Liver (tissue), 9 donors: ENCODE measurements around the gene PNPLA6. TPM values are rescaled to one million over a fixed set of nuclear protein-coding genes. Genes with fewer than 3 reads are reported as not detected.
"Not testable (repeated sequence)": the region's sequence is repeated elsewhere in the genome, so short reads cannot be mapped to it uniquely, and the experiment has no call there.

ENCODE experiments used
- DNase-seq: peaks from one replicate; pipeline ENCODE4 v3.0.0-alpha.2; 2017; ENCODE audit warnings: low spot score
- H3K27ac ChIP-seq, 2 donors: one replicate each; pipeline ENCODE4 v1.7.0; 2013; ENCODE audit warnings: inconsistent platforms in 2 of 2, low read length in 2 of 2, control low read depth in 1 of 2, low read depth in 1 of 2, mild to moderate bottlenecking in 1 of 2
- H3K27me3 ChIP-seq, 4 donors: one replicate each; pipeline versions ENCODE4 v1.6.1 to v1.7.0; 2013; ENCODE audit warnings: low read length in 3 of 4, inconsistent platforms in 1 of 4, mild to moderate bottlenecking in 1 of 4, moderate library complexity in 1 of 4; ENCODE audit not compliant: control insufficient read depth in 4 of 4, insufficient read depth in 4 of 4
- H3K36me3 ChIP-seq, 4 donors: one replicate each; pipeline versions ENCODE4 v1.6.1 to v1.7.0; 2013; ENCODE audit warnings: low read length in 3 of 4, mild to moderate bottlenecking in 3 of 4, low read depth in 1 of 4, moderate library complexity in 1 of 4; ENCODE audit not compliant: control insufficient read depth in 4 of 4, insufficient read depth in 3 of 4
- H3K4me1 ChIP-seq, 4 donors: one replicate each; pipeline versions ENCODE4 v1.6.1 to v1.7.0; 2013; ENCODE audit warnings: low read length in 3 of 4, mild to moderate bottlenecking in 3 of 4, moderate library complexity in 1 of 4; ENCODE audit not compliant: control insufficient read depth in 4 of 4, insufficient read depth in 4 of 4
- H3K4me3 ChIP-seq, 3 donors: one replicate each; pipeline versions ENCODE4 v1.6.1 to v1.7.0; 2013; ENCODE audit warnings: low read length in 3 of 3, control low read depth in 1 of 3, low read depth in 1 of 3, mild to moderate bottlenecking in 1 of 3
- H3K9ac ChIP-seq, 2 donors: one replicate each; pipeline ENCODE4 v1.7.0; 2013; ENCODE audit warnings: low read length in 2 of 2, mild to moderate bottlenecking in 2 of 2, moderate library complexity in 2 of 2, control low read depth in 1 of 2, low read depth in 1 of 2
- H3K9me3 ChIP-seq, 4 donors: one replicate each; pipeline versions ENCODE4 v1.6.1 to v1.7.0; 2013; ENCODE audit warnings: low read length in 3 of 4; ENCODE audit not compliant: control insufficient read depth in 4 of 4
- ATF3 ChIP-seq: IDR thresholded peaks from 2 replicates; pipeline ENCODE4 v1.6.1; 2016; ENCODE audit warnings: antibody characterized with exemption
- EGR1 ChIP-seq, 2 donors: IDR thresholded peaks; 2 replicates each; pipeline ENCODE4 v1.6.1; 2016 to 2018; ENCODE audit warnings: antibody characterized with exemption in 2 of 2, low read depth in 2 of 2
- FOXA1 ChIP-seq: IDR thresholded peaks from 2 replicates; pipeline ENCODE4 v1.6.1; 2016; ENCODE audit warnings: antibody characterized with exemption
- HNF4G ChIP-seq: IDR thresholded peaks from 2 replicates; pipeline ENCODE4 v1.6.1; 2016; ENCODE audit warnings: antibody characterized with exemption
- MAX ChIP-seq: IDR thresholded peaks from 2 replicates; pipeline ENCODE4 v1.6.1; 2016; ENCODE audit warnings: antibody characterized with exemption
- NR2F2 ChIP-seq: IDR thresholded peaks from 2 replicates; pipeline ENCODE4 v1.6.1; 2016; ENCODE audit warnings: antibody characterized with exemption
- RAD21 ChIP-seq, 2 donors: IDR thresholded peaks; 2 replicates each; pipeline ENCODE4 v1.6.1; 2016; ENCODE audit warnings: antibody characterized with exemption in 2 of 2, mild to moderate bottlenecking in 2 of 2
- TAF1 ChIP-seq: conservative IDR thresholded peaks from 2 replicates; pipeline ENCODE4 v1.6.1; 2016; ENCODE audit warnings: antibody characterized with exemption, mild to moderate bottlenecking
- YY1 ChIP-seq: IDR thresholded peaks from 2 replicates; pipeline ENCODE4 v1.6.1; 2016; ENCODE audit warnings: antibody characterized with exemption, mild to moderate bottlenecking
- WGBS: extraction: QIAGEN DNeasy Blood & Tissue Kit; methylation state at CpG from one replicate; pipeline ENCODE4 v1.1.7; 2013; 5-methylcytosine and 5-hydroxymethylcytosine counted together
- polyA plus RNA-seq, 2 donors: library from polyadenylated mRNA; stranded (reverse) in 1 of 2; unstranded in 1 of 2; fragments of 200-250 nt in 1 of 2; fragments of >200 nt in 1 of 2; fragmentation: Nextera tagmentation in 1 of 2; extraction: Ambion mirVana in 1 of 2; gene quantifications; one replicate each; pipeline versions ENCODE4 v1.2.1 to v1.2.3, GENCODE V29; 2013 to 2015
- total RNA-seq, 2 donors: library from RNA; depleted of rRNA; stranded (reverse); fragments of >200 nt; gene quantifications; one replicate each; pipeline ENCODE4 v1.2.3, GENCODE V29; 2014
- TF ChIP-seq, protein P1 (sequence below): fragments of 150-350 bp; IDR thresholded peaks from 2 replicates; pipeline ENCODE4 v1.5.1; 2017; ENCODE audit warnings: improper control_type of control experiment, low read depth, low read length; ENCODE audit not compliant: missing input control
- TF ChIP-seq, protein P2 (sequence below): IDR thresholded peaks from 2 replicates; pipeline ENCODE4 v1.6.1; 2016; ENCODE audit warnings: antibody characterized with exemption
- donor health status: healthy.
- donor health status: healthy.
- donor health status: healthy.
- donor health status: healthy.
- donor health status: healthy.

The PNPLA6 gene
- total and polyA plus RNA-seq, 4 donors, result 20.9 to 68.4 (median 28.0) TPM

GRCh38 chr19:7575434-7576040 lies 40.0 kb downstream of the PNPLA6 start:
- no peak overlapping the region for H3K27ac ChIP-seq
- H3K9ac ChIP-seq, result no peak overlapping the region
- H3K36me3 ChIP-seq, result no peaks in the 10 kb centered on the region
- no peaks in the 10 kb centered on the region for H3K27me3 ChIP-seq
- no peak for DNase-seq
- H3K4me3 ChIP-seq, result no peak overlapping the region
- no peaks in the 10 kb centered on the region for H3K4me1 ChIP-seq
- no peak for TF ChIP-seq YY1
- no peak for TF ChIP-seq EGR1 (IDR thresholded peaks at IDR 0.05; ENCODE audit: low read depth in 2 of 2)
- no peaks in the 10 kb centered on the region for H3K9me3 ChIP-seq
- 79% methylated on average over 9 of the region's 9 CpGs for WGBS

DNA sequence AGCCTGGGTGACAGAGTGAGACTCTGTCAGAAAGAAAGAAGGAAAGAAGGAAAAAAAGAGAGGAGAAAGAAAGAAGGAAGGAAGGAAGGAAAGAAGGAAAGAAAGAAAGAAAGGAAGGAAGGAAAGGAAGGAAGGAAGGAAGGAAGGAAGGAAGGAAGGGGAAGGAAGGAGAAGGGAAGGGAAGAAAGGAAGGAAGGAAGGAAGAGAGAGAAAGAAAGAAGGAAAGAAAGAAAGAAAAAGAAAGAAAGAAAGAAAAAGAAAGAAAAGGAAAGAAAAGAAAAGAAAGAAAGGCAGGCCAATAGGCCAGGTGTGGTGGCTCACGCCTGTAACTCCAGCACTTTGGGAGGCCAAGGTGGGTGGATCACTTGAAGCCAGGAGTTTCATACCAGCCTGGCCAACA lies 41.9 kb downstream of the PNPLA6 start:
- 94% methylated on average over 1 of the region's 1 CpG for WGBS
- not testable (repeated sequence) for H3K4me3 ChIP-seq, H3K27ac ChIP-seq, DNase-seq, H3K9me3 ChIP-seq, H3K27me3 ChIP-seq, H3K9ac ChIP-seq, H3K36me3 ChIP-seq, H3K4me1 ChIP-seq

DNA sequence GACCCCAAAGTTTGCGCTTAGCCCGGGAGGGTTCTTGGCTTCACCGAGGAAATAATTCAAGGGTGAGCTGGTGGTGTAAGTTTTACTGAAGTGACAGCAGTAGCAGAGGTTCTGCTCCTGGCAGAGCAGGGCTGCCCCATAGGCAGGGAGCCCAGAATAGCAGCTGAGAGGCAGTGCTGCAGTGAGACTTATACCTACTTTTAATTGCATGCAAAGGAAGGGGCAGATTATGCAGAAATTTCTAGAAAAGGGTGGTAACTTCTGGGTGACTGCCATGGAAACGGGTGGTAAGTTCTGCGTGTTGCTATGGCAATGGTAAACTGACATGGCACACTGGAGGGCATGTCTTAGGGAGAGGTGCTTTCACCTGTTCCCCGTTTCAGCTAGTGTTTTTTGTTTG lies 42.6 kb downstream of the PNPLA6 start:
- Histone ChIP-seq H3K9me3 (no peaks in the 10 kb centered on the region), H3K27ac (no peak overlapping the region), H3K4me3 (no peak overlapping the region), H3K36me3 (no peaks in the 10 kb centered on the region), H3K4me1 (no peaks in the 10 kb centered on the region), H3K9ac (no peak overlapping the region), H3K27me3 (no peaks in the 10 kb centered on the region)
- WGBS, result 64% methylated on average over 6 of the region's 6 CpGs
- TF ChIP-seq HNF4G (no peak), RAD21 (IDR thresholded peaks at IDR 0.05) (no peak), TAF1 (no peak), EGR1 (IDR thresholded peaks at IDR 0.05; ENCODE audit: low read depth in 2 of 2) (no peak), YY1 (no peak)
- DNase-seq, result no peak

- 58% methylated on average over 6 of the region's 6 CpGs for WGBS
- no peak for TF ChIP-seq EGR1 (IDR thresholded peaks at IDR 0.05; ENCODE audit: low read depth in 2 of 2)
- TF ChIP-seq, protein P1, sequence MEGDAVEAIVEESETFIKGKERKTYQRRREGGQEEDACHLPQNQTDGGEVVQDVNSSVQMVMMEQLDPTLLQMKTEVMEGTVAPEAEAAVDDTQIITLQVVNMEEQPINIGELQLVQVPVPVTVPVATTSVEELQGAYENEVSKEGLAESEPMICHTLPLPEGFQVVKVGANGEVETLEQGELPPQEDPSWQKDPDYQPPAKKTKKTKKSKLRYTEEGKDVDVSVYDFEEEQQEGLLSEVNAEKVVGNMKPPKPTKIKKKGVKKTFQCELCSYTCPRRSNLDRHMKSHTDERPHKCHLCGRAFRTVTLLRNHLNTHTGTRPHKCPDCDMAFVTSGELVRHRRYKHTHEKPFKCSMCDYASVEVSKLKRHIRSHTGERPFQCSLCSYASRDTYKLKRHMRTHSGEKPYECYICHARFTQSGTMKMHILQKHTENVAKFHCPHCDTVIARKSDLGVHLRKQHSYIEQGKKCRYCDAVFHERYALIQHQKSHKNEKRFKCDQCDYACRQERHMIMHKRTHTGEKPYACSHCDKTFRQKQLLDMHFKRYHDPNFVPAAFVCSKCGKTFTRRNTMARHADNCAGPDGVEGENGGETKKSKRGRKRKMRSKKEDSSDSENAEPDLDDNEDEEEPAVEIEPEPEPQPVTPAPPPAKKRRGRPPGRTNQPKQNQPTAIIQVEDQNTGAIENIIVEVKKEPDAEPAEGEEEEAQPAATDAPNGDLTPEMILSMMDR, result no peak
- no peak for TF ChIP-seq NR2F2
- no peak for TF ChIP-seq RAD21 (IDR thresholded peaks at IDR 0.05)
- TF ChIP-seq MAX, result no peak
- no peak for TF ChIP-seq FOXA1
- TF ChIP-seq ATF3, result no peak
- TF ChIP-seq HNF4G, result no peak
- TF ChIP-seq, protein P2, sequence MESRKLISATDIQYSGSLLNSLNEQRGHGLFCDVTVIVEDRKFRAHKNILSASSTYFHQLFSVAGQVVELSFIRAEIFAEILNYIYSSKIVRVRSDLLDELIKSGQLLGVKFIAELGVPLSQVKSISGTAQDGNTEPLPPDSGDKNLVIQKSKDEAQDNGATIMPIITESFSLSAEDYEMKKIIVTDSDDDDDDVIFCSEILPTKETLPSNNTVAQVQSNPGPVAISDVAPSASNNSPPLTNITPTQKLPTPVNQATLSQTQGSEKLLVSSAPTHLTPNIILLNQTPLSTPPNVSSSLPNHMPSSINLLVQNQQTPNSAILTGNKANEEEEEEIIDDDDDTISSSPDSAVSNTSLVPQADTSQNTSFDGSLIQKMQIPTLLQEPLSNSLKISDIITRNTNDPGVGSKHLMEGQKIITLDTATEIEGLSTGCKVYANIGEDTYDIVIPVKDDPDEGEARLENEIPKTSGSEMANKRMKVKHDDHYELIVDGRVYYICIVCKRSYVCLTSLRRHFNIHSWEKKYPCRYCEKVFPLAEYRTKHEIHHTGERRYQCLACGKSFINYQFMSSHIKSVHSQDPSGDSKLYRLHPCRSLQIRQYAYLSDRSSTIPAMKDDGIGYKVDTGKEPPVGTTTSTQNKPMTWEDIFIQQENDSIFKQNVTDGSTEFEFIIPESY, result no peak
- no peak for TF ChIP-seq YY1
- DNase-seq, result no peak
- Histone ChIP-seq H3K36me3 (no peaks in the 10 kb centered on the region), H3K9ac (no peak overlapping the region), H3K4me3 (no peak overlapping the region), H3K9me3 (no peaks in the 10 kb centered on the region), H3K4me1 (no peaks in the 10 kb centered on the region), H3K27me3 (no peaks in the 10 kb centered on the region), H3K27ac (no peak overlapping the region)
Observed at GRCh38 chr19:7579182-7579581, 43.7 kb downstream of the PNPLA6 start.
